HG03520 (cell line): ENCODE measurements around the gene GLRA2.
A peak's percentile ranks its signal among the peaks of the same experiment; 100 is the strongest.
"Not testable (repeated sequence)": the region's sequence is repeated elsewhere in the genome, so short reads cannot be mapped to it uniquely, and the experiment has no call there.

ENCODE experiments used
- ATAC-seq: cut with Tn5 transposase; IDR thresholded peaks from one replicate; pipeline ENCODE4 v1.9.1; 2021; ENCODE audit warnings: mild to moderate bottlenecking, moderate library complexity; ENCODE audit not compliant: unreplicated experiment

Gene GLRA2

GRCh38 chrX:14590693-14591424 is 61.5 kb downstream of the GLRA2 start:
- ATAC-seq: no peak

- ATAC-seq: no peak
Measured at GRCh38 chrX:14591976-14592375, 62.6 kb downstream of the GLRA2 start.

GRCh38 chrX:14594521-14594920 is 65.2 kb downstream of the GLRA2 start:
- ATAC-seq: no peak

DNA sequence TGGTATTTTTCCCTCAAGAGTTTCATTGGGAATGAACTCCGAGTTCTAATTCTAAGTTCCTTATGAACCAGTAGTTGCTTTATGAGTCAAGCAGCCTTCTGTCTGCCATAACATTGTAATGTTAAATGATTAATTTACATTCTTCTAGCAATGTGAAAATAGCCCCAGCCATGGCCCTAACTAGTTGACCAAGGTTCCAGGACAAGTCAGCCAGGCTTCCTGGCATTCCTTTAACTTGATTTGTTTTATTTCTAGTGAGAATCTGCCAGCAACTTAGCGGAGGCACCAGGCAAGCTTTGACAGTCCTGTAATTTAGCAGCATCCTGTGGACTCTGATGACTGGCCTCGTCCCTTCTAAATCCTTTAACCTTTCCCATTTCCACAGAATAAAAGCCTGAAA is 69.0 kb downstream of the GLRA2 start:
- no peak for ATAC-seq

GRCh38 chrX:14607446-14607985 is 78.2 kb downstream of the GLRA2 start:
- no peak for ATAC-seq

- not testable (repeated sequence) for ATAC-seq
Measured at GRCh38 chrX:14612450-14612849, 83.1 kb downstream of the GLRA2 start.

DNA sequence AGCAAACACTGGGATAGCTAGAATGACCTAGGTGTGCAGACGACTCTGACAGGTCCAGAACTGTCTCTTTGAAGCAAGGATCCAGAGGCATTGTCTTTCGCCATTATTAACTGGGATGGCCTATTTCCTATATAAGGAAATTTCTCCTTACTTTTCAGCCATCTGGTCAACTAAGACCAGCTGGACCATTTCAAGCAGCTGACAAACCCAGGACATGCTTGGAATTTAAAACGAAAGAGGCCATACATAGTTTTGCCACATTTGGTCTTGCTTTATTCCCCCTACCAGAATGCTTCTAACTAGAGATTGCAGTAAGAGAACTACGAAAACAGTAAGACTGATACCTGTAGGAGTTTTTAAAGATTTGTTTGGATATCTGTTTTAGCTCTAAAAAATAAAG is 87.0 kb downstream of the GLRA2 start:
- no peak for ATAC-seq

- no peak for ATAC-seq
Measured at GRCh38 chrX:14616836-14617235, 87.5 kb downstream of the GLRA2 start.

DNA sequence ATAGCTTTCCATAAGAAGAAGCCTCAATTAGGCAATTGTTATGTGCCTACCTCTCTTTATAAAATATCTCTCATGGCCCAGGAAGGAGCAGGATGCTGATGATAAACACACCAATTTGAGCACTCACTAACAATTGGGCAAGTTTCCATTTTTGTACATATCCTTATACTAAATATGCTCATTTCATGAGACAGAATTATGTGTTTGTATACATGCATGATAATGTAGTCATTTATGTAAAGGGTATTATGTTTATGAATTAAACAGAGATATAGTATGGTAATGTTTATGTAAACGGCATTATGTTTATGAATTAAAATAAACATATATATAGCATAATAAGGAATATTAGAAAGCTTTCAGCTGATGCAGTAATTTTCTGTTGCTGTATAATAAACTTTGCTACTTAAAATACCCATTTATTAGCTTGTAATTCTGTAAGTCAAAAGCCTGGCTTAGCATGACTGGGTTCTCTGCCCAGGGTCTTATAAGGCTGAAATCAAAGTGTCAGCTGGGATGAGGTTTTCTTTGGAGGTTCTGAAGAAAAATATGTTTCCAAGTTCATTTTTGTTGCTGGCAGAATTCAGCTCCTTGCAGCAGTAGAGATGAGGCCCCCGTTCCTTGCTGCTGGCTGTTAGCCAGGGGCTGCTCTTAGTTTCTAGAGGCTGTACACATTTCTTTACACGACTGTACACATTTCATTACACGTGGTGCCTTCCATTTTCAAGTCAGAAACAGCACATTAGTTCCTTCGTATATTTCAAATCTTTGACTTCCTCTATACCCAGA is 89.0 kb downstream of the GLRA2 start:
- no peak for ATAC-seq

- ATAC-seq: no peak
Measured at GRCh38 chrX:14630733-14631132, 101.4 kb downstream of the GLRA2 start.

GRCh38 chrX:14641681-14642655 is 112.6 kb downstream of the GLRA2 start:
- ATAC-seq: no peak

- ATAC-seq: no peak
Measured at GRCh38 chrX:14660970-14661369, 131.6 kb downstream of the GLRA2 start.

DNA sequence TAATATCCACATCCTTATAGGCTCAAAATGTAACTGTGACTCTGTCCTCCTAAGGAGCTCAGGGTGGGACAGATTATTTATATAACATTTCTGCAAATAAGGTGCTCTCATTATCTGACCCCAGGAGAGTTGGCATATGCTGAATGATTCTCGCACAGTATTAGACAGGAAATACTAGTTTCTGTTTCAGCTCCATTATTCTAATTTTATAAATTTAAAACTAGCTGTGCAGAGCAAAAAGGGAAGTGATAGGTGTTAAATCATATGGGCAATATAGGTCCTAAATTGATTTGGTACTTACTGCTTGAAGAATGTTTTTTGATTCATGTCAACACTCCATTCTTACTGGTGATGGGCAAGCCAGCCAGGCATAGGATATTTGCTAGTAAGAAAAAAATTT is 141.5 kb downstream of the GLRA2 start:
- peak; percentile 61 for ATAC-seq

DNA sequence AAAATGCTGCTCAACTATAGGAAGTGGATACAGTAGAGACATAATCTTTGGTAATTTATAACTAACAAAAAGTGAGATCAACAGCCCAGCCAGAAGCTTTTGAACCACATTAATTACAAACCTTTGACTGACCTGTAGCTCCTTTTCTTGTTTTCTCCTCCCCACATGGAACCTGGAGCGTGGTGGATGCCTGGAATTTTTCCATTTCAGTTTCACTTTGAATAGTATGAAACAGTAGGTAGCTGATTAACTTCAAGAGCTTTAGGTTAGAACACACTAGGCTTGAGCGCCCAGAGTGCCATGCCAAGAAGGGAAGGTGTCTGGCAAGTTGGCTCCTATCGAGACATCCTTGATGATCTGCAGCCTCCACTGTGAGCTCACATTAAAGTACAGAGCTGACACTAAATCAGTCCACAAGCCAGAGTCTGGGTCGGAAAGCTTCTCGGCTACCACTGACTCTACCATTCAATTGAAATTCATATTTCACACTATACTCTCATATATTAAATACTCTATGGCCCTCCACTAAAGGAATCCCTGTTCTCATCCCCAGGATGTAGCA is 143.4 kb downstream of the GLRA2 start:
- no peak for ATAC-seq

- ATAC-seq: no peak
Measured at GRCh38 chrX:14673236-14673635, 143.9 kb downstream of the GLRA2 start.

- peak; percentile 91 for ATAC-seq
Measured at GRCh38 chrX:14673764-14674163, 144.4 kb downstream of the GLRA2 start.

DNA sequence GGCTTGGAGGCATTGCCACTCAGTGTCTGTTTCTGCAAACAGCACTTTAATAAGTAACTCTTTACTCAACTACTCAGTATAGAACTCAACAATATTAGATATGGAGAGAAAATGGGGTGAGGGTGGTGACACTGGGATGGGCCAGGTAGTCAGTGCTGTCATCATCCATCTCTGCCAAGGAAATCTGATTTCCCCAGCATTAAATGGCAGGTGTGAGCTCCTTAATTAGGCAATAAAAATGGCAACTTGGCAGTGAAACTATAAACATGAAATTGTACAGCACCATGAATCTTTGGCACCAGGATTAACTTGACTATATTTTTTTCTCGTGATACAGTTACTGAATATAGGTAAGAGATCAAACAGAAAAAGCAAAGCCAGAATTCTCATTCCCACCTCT is 146.2 kb downstream of the GLRA2 start:
- ATAC-seq: no peak

DNA sequence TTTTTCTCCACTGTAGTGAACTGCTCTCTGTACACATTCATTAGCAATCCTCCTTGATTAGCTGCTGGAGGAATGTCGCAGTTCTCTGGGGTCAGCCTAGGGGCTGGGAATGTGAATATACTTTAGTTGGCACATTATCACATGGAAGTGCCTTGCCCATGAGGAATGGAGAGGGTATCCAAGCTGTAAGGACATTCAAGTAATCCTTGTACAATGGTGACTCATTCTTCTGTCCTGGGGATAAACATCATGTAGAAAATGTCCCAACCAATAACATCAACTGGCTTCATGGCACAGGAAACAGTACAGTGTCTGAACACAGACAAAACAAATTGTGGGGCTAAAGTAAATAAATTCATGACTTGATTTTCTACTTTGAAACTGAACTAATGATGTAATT is 147.1 kb downstream of the GLRA2 start:
- no peak for ATAC-seq

DNA sequence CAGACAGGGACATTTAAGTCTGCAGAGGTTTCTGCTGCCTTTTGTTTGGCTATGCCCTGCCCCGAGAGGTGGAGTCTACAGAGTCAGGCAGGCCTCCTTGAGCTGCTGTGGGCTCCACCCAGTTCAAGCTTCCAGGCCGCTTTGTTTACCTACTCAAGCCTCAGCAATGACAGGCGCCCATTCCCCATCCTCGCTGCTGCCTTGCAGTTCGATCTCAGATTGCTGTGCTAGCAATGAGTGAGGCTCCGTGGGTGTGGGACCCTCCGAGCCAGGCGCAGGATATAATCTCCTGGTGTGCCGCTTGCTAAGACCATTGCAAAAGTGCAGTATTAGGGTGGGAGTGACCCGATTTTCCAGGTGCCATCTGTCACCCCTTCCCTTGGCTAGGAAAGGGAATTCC is 159.0 kb downstream of the GLRA2 start:
- ATAC-seq: not testable (repeated sequence)

- no peak for ATAC-seq
Measured at GRCh38 chrX:14690553-14690952, 161.2 kb downstream of the GLRA2 start.

DNA sequence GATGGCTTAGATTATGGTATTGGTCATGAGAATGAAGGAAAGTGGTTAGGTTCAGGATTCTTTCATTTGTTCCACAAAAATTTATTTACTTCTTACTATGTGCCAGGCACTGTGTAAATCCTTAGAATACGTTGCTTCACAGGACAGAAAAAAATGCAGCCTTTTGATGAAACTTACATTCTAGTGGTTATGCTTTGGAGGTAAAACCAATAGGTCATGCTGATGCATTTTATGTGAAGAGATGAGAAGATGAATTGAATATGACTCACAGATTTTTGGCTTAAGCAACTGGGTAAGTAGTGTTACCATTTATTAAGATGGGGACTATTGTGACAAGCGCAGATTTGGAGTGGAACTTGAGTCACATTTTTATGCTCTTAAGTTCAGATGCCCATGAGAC is 165.3 kb downstream of the GLRA2 start:
- no peak for ATAC-seq
